Lower lobe of right lung (tissue), 2 donors: Measurements from ENCODE around the gene HES3. TPM values are rescaled to one million over a fixed set of nuclear protein-coding genes. Genes with fewer than 3 reads are reported as not detected.

Source experiments
- ATAC-seq, 2 donors: fragments of 200-7000 bp; cut with Tn5 transposase; one replicate each; pipeline ENCODE4 v1.9.1; 2020 to 2022; ENCODE audit warnings: mild to moderate bottlenecking in 2 of 2, moderate library complexity in 2 of 2
- DNase-seq: peaks from one replicate; pipeline ENCODE4 v3.0.0-alpha.2; 2020
- H3K27ac ChIP-seq: fragments of 200-600 bp; one replicate; pipeline ENCODE4 v1.8.0; 2022
- H3K27me3 ChIP-seq: fragments of 200-600 bp; one replicate; pipeline ENCODE4 v1.8.0; 2022; ENCODE audit warnings: low read depth
- H3K36me3 ChIP-seq: fragments of 200-600 bp; one replicate; pipeline ENCODE4 v1.8.0; 2022; ENCODE audit warnings: mild to moderate bottlenecking
- H3K4me1 ChIP-seq: fragments of 200-600 bp; one replicate; pipeline ENCODE4 v1.8.0; 2022
- H3K4me3 ChIP-seq: fragments of 200-600 bp; one replicate; pipeline ENCODE4 v1.8.0; 2022; ENCODE audit warnings: mild to moderate bottlenecking
- H3K9me3 ChIP-seq: fragments of 200-600 bp; one replicate; pipeline ENCODE4 v1.8.0; 2022
- CTCF ChIP-seq: fragments of 200-600 bp; IDR thresholded peaks from one replicate; pipeline ENCODE4 v1.8.0; 2022; ENCODE audit warnings: antibody characterized with exemption, mild to moderate bottlenecking
- intact Hi-C: fragments of 100-400 bp; cut with DNase I; formaldehyde crosslinking; loops from one replicate; pipeline ENCODE4 v1.11.0; 2022
- total RNA-seq: library from RNA; stranded (reverse); fragmentation: NEBNext Ultra II Directional; extraction: Animal tissue kit (Norgen Biotek cat#: 25700); gene quantifications from one replicate; pipeline ENCODE4 v1.2.1, GENCODE V29; 2021
- donor health status: DM: no; HTN: yes; CAD: no; lungs with severe emphysema.

The HES3 gene
- total RNA-seq, 1 donor from 2014 or later, result not detected

GRCh38 chr1:6263716-6264115 lies 19.7 kb downstream of the HES3 start:
- intact Hi-C loops, result no loop called here
- H3K27ac ChIP-seq, result peak overlapping the region; percentile 21

GRCh38 chr1:6265151-6265550 lies 21.2 kb downstream of the HES3 start:
- DNase-seq, result no peak
- H3K27ac ChIP-seq, result no peak overlapping the region
- H3K4me3 ChIP-seq, result no peak overlapping the region
- intact Hi-C loops, result no loop called here
- no peaks in the 10 kb centered on the region for H3K36me3 ChIP-seq
- TF ChIP-seq CTCF, result no peak
- no peak for ATAC-seq
- H3K9me3 ChIP-seq, result no peaks in the 10 kb centered on the region
- peaks cover 23% of the 10 kb centered on the region for H3K4me1 ChIP-seq
- peaks cover 18% of the 10 kb centered on the region for H3K27me3 ChIP-seq

More at GRCh38 chr1:6263716-6264115, 19.7 kb downstream of the HES3 start:
- Histone ChIP-seq H3K4me1 (peaks cover 33% of the 10 kb centered on the region), H3K9me3 (no peaks in the 10 kb centered on the region), H3K36me3 (no peaks in the 10 kb centered on the region), H3K4me3 (no peak overlapping the region), H3K27me3 (peaks cover 24% of the 10 kb centered on the region)
- no peak for TF ChIP-seq CTCF
- no peak for ATAC-seq
- DNase-seq, result no peak

- H3K36me3 ChIP-seq, result no peaks in the 10 kb centered on the region
- no peak overlapping the region for H3K27ac ChIP-seq
- intact Hi-C loops, result no loop called here
- TF ChIP-seq CTCF, result no peak
- peaks cover 14% of the 10 kb centered on the region for H3K27me3 ChIP-seq
- DNase-seq (no peak), ATAC-seq (no peak)
- H3K9me3 ChIP-seq, result no peaks in the 10 kb centered on the region
- peaks cover 19% of the 10 kb centered on the region for H3K4me1 ChIP-seq
- H3K4me3 ChIP-seq, result no peak overlapping the region
Observed at GRCh38 chr1:6266641-6267040, 22.7 kb downstream of the HES3 start.

GRCh38 chr1:6267686-6268322 lies 23.8 kb downstream of the HES3 start:
- H3K4me1 ChIP-seq, result peaks cover 9% of the 10 kb centered on the region

GRCh38 chr1:6268415-6268814 lies 24.4 kb downstream of the HES3 start:
- H3K27ac ChIP-seq, result no peak overlapping the region
- ATAC-seq (no peak), DNase-seq (no peak)
- no peak for TF ChIP-seq CTCF
- no peaks in the 10 kb centered on the region for H3K27me3 ChIP-seq
- intact Hi-C loops, result no loop called here
- no peak overlapping the region for H3K4me3 ChIP-seq
- H3K9me3 ChIP-seq, result no peaks in the 10 kb centered on the region
- H3K36me3 ChIP-seq, result no peaks in the 10 kb centered on the region
- H3K4me1 ChIP-seq, result peaks cover 6% of the 10 kb centered on the region

More at GRCh38 chr1:6267686-6268322, 23.8 kb downstream of the HES3 start:
- no peaks in the 10 kb centered on the region for H3K36me3 ChIP-seq
- H3K27ac ChIP-seq, result no peak overlapping the region
- TF ChIP-seq CTCF, result no peak
- H3K27me3 ChIP-seq, result peaks cover 4% of the 10 kb centered on the region
- no peak for DNase-seq
- no peaks in the 10 kb centered on the region for H3K9me3 ChIP-seq
- intact Hi-C loops, result no loop called here
- ATAC-seq, result no peak
- H3K4me3 ChIP-seq, result no peak overlapping the region
